ENCODE data around the gene RNF41.
A peak's percentile ranks its signal among the peaks of the same experiment; 100 is the strongest.

DNA sequence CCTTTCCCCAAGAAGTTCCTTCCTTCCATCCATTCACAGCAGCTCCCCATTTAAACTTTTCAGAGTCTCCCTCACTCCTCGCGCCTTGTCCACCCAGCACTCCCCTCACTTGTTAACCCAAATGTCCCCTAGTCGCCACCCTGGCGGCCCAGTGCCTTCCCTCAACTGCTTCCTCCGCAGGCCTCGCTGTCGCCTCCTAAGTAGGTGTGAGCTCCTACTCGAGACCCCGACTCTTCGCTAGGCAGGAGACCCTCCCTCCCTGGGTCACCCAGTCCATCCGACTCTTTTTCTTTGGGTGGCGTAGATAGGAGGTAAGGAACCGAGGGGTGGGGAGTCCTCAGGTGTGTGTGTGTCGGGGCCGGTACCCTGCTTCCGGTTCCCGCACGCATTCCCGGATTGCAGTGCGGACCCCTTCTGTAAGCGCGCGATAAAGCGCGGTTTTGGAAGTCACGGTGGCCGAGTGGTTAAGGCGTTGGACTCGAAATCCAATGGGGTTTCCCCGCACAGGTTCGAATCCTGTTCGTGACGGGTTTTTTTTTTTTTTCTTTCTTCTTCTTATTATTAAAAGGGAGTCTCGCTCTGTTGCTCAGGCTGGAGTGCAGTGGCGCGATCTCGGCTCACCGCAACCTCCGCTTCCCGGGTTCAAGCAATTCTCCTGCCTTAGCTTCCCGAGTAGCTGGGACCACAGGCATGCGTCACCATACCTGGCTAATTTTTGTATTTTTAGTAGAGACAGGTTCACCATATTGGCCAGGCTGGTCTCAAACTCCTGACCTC, 31.6 kb downstream of the RNF41 start:
- TF ChIP-seq CTCF (IDR thresholded peaks at IDR 0.05) (peak in 2 of 3 experiments; percentile 1 to 24), POLR2A (IDR thresholded peaks at IDR 0.05) (no peak)

All from testis (tissue), 2 donors.